Stimulated activated CD8-positive, alpha-beta memory T cell treated with anti-CD3 and anti-CD28 coated beads, Interleukin-7, amount 100 ng/mL, for 48 hours (primary cell): ENCODE measurements around the gene ATF7IP.

Experiments
- DNase-seq, 2 donors: peaks; one replicate each; pipeline ENCODE4 v3.0.0-alpha.2; 2020; ENCODE audit warnings: low read depth in 1 of 2; ENCODE audit errors: extremely low read depth in 1 of 2

The ATF7IP gene

GRCh38 chr12:14473707-14474287, 108.3 kb downstream of the ATF7IP start:
- no peak for DNase-seq

DNA sequence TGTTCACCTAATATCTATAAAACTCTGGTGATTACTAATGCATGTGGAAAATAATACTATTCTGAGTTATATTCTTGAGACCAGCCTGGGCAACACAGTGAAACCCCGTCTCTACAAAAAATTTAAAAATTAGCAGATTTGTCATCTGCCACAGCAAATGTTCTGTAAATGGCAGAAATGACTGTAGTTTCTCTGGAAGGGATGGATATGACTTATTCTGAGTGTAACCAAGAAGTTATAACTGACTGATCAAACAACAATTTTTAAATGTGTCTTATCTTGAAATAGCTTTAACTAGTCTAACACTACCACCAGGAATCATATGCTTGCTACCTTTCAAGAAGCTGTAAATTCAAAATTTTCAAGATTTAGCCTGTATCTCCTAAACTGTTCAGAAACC, 113.5 kb downstream of the ATF7IP start:
- no peak for DNase-seq

GRCh38 chr12:14481201-14481600, 115.7 kb downstream of the ATF7IP start:
- no peak for DNase-seq

DNA sequence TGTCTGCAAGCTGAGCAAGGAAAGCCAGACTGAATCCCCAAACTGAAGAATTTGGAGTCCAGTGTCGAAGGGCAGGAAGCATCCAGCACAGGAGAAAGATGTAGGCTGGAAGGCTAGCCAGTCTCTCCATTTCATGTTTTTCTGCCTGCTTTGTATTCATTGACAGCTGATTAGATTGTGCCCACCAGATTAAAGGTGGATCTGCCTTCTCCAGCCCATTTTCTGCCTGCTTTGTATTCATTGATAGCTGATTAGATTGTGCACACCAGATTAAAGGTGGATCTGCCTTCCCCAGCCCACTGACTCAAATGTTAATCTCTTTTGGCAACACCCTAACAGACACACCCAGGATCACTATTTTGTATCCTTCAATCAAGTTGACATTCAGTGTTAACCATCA, 116.9 kb downstream of the ATF7IP start:
- no peak for DNase-seq

DNA sequence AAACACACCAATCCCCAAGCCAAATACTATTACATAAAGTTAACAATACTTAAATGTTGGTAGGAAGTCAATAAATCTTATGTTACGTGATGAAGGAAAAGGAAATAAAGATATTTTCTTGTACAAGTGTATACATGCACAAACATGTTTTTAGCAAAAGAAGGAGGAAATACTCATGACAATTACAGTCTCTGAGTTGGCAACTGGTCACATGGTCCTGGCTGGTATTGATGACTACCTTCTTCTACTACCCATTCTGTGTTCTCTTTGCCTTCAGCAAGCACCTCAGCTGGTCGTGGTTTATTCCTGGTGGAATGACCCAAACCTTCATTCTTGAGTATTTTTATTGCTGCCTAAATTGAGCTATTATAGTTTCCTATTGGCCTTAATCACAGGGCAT, 117.4 kb downstream of the ATF7IP start:
- DNase-seq = no peak

DNA sequence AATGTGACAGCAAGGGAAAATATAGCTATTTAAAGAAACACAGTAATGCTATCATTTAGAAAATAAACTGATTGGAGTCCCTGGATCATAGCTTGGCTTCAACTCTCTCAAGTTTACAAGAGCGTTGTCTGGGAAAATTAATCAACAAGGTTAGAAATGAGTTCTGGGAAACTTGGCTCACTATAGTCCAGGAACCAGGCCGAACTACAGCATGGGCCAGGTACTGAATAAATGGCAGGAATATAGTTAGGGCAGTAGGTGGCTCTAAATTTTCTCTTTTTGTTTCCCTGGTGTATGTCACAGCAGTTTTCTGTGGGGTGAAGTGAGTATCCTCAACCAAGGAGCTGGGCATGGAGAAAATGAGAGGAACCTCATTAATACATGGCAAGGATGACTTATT, 129.8 kb downstream of the ATF7IP start:
- DNase-seq = no peak

DNA sequence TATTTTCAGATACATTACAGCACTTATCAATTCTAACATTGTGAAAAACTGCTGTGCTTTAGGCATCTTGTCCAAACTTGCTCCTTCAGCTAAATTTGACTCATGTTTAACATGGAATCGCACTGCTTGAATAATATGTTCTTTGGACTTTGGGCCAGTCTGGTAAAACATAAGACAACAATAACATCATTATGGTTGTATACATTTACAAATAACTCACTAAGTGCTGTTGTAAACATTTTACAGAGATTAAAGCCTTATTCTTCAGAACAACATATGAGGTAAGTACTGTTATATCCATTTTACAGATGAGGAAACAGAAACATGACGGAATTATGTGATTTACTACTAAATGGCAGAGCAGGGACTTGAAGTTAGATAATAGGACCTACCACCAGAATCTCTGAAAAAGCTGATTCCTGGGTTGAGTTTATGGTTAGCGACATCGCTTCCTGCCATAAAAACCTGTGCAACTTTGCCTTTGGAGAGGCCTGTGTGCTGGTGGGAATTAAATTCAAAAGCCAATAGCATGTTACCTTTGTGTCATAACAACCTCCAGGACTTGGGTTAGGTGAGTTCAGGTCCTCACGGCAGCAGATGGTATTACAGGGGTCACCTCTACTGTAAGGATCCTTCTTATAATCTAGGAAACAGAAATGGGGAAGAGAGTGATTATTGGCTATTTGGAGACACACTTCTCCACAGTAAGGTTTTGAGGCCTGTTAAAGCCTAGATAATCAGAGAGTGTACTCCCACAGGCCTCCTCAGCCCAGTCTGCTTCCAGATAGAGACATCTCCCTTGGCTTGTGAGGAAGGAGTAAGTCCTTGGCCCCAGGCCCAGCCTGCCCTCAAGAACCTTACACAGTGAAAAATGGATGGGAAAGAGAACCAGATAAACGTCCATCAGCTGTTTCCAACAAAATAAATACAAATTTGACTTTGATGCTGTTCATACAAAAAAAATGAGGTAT, 140.4 kb downstream of the ATF7IP start:
- DNase-seq = no peak

DNA sequence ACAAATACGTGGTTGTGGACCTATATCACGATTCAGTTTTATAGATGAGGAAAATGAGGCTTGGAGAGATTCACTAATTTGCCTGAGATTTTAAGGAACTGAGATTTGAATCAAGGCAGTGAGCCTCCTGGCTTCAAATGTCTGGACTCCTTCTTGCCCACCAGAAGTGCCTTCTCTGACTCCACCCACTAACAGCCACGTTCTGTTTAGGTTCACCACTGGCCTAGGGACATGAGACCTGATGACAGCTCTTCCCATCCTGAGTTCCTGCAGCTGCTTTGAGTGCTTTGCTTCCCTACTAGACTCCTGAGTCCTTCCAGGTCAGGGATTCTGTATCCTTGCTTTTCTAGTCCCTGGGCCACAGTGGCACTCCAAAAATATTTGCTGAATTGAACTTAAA, 145.1 kb downstream of the ATF7IP start:
- DNase-seq = no peak

DNA sequence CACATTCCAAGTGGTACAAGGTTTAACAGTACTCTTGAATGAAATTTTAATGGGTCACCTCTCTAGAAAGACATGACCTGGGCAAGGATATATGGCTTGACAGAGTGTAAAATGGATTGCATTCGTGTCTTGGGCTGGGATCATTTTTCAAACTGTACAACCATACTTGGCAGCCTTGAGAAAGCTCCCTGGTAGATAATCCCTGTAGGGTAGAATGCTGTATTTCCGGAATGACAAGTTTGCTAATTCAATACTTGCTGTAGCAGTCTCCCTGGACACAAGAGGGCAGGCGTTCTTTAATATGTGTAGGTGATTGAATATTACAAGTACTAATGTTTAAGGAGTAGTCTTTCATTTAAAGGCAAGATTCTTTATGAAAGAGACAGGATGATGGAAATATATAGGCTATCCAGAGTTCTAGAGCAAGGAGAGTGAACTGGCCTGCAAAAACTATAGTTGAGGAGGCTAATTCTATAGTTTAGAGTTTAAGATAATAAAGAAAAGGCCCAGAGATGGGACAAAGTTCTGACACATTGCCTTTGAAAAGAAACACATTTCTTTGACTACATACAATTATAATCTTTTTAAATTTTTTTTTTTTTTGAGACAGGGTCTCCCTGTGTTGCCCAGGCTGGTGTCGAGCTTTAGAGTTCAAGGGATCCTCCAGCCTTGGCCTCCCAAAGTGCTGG, 148.8 kb downstream of the ATF7IP start:
- no peak for DNase-seq

DNA sequence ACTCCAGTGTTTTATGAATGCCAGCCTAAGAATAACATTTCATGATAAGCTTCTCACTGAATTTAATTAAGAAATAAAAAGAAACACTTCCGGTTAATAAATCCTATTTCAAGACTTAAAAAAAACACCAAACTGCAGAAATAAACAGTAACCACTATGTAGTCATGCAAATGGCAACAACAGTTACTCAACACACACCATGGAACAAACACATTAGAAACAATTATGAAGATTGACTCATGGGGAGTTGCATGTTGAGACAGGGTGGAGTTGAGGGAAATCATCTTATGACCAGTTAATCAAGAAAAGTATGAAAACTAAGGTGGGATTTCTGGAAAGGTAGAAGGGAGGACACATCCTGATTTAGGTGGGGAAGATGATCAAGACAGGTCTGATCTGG, 149.5 kb downstream of the ATF7IP start:
- DNase-seq = no peak

- no peak for DNase-seq
Observed at GRCh38 chr12:14521822-14522221, 156.3 kb downstream of the ATF7IP start.

- no peak for DNase-seq
Observed at GRCh38 chr12:14525964-14526363, 160.5 kb downstream of the ATF7IP start.

GRCh38 chr12:14532152-14532551, 166.7 kb downstream of the ATF7IP start:
- DNase-seq = no peak

GRCh38 chr12:14537088-14537487, 171.6 kb downstream of the ATF7IP start:
- no peak for DNase-seq

- DNase-seq = no peak
Observed at GRCh38 chr12:14540801-14541462, 175.4 kb downstream of the ATF7IP start.

DNA sequence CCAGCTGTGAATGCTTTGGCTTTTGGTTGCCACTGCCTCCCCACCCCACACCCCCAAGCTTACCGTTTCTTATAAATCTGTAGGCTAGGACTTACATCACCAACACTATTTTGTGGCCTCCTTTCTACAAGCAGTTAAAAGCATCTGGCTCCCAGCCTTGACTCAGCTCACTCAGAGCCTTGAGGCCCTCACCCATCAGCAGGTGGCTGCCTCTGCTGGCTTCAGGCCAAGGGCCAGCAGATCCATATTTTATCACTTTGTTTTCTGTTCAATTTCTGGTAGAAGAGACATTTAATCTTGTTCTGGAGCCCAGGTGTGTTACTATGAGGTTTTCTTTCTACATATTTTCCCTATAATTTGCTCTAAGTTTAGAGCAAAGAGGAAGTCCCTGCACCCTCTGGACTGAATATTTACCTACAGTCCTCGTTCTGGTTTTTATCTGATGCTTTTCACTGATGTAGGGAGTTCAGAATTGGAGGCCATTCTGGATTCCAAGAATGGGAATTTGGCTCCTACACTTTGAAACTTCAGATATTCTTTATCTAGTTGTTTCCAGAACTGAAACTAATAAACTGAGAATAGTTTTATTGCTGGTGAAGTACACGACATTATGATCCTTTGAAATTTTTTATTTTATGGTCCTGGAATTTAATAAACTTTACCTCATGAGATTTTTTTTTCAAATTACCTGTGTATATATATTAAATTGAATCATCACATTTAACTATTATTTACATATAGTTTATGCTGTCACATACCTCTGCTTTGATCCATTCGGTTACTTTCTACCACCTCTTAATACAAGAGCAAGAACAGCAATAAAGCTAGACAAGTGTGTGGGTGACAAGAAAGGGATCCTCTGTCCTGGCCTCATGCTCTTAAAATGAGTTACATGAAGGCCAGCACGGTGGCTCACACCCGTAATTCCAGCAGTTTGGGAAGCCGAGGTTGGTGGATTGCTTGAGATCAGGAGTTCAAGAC, 180.0 kb downstream of the ATF7IP start:
- no peak for DNase-seq

GRCh38 chr12:14547571-14547970, 182.1 kb downstream of the ATF7IP start:
- DNase-seq = no peak

DNA sequence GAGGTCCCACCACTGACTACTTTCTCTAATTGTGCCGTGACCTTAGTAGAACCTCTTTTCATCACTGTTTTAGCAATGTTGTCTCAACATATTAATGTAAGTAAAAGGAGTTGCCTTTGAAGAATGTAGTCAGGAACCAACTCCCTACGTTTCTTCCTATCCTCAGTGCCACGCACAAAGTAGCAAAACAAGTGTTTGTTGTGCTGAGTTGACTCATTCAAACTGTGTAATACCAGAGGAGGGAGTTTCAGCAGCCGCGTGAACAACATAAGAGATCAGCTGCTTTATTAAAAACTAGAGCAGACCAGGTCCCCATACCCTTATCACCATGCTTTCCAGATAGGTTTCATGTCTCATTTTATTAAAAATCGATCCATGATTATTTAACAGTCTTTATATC, 183.1 kb downstream of the ATF7IP start:
- no peak for DNase-seq
